HG02981 (cell line): ENCODE measurements around the gene PHOX2B.
"Not testable (repeated sequence)": the region's sequence is repeated elsewhere in the genome, so short reads cannot be mapped to it uniquely, and the experiment has no call there.

Experiments used
- ATAC-seq: cut with Tn5 transposase; IDR thresholded peaks from one replicate; pipeline ENCODE4 v1.9.1; 2021; ENCODE audit warnings: mild to moderate bottlenecking, moderate library complexity; ENCODE audit not compliant: unreplicated experiment

PHOX2B gene

DNA sequence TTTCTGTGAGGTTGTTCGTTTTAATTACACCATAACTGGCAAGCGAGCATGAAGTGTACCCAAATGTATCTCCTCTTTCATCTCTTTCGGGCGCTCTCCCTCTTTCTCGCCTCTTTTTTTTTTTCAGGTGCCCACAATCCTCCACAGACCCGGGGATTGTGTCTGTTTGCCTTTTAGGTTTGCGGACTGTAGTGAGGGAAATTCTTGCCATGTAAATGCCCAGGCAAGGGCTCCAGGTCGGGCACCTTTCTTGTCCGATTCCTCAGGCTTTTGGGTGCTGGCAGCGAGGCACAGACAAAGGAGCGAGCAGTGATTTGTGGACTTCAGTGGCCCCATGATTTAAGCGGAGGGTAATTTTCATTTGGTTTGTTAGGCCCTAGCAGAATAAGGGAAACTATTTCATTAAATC, 1.1 kb upstream of the PHOX2B start:
- ATAC-seq = no peak

GRCh38 chr4:41748074-41748570, 403 bp downstream of the PHOX2B start:
- no peak for ATAC-seq

- no peak for ATAC-seq
These were observed 1.1 kb downstream of the PHOX2B start for GRCh38 chr4:41747230-41748055.

- no peak for ATAC-seq
These were observed 1.9 kb downstream of the PHOX2B start for GRCh38 chr4:41746440-41747229.

DNA sequence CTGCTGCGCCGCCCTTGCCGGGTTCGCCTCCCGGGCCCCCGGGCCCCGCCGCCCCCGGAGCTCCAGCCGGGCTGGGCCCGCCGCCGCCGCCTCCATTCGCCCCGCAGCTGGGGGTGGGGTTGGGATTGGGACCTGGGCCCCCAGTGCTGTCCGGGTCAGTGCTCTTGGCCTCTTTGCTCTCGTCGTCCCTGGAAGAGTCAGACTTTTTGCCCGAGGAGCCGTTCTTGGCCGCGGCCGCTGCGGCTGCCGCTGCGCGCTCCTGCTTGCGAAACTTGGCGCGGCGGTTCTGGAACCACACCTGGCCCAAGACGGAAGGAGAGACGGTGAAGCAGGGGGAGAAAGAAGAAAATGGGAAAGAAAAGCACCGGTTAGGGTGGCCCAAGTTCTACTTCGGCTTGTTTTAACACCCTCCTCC, 2.5 kb downstream of the PHOX2B start:
- ATAC-seq = no peak

DNA sequence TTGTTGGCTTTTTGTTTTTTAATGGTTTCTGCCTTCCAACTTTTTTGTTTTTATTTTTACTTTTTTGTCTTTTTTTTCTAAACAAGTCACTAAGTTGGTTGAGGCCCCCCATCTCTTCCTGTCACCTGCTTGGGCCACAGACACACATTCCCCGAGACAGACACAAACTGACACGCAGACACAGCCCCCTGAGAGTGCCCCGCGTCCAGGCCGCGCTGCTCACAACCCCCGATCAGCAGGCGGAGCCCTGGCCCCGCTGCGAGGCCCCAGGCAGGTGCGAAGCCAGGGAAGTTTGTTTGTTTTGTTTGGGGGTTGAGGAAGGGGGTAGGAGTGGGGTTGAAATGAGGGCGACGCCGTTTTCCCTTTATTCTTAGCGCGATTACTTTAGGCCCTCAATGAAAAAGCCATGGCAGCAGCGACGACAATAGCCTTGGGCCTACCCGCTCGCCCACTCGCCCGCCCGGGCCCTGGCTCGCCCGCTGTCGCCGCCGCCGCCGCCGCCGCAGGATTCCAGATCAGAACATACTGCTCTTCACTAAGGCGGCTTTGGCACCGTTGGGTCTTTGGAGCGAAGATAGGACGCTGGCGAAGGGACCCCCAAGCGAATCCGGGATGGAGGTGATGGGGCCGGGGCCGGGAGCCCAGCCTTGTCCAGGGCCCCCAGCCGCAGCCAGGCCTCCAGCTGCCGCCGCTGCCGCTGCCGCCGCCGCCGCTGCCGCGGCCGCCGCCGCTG, 3.1 kb downstream of the PHOX2B start:
- ATAC-seq = no peak

GRCh38 chr4:41744572-41745291, 3.8 kb downstream of the PHOX2B start:
- ATAC-seq = no peak

DNA sequence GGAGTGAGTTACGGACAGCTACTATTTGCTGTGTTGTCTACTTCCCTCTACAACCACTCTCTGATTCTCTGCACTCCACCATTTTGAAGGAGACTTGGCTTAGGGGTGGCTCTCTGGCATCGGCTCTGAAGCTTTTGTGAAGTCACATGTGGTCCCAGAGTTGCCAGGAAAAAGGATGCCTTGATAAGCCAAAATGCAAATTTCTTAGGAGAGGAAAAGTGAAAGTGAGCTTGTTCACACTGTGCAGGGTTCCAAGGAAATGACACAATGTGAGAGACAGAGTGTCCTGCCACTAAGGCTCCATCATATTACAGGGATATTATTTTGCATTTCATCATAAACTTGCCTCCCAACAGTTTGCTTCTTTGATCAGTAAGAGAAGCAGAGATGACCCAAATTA, 7.2 kb downstream of the PHOX2B start:
- ATAC-seq = no peak

DNA sequence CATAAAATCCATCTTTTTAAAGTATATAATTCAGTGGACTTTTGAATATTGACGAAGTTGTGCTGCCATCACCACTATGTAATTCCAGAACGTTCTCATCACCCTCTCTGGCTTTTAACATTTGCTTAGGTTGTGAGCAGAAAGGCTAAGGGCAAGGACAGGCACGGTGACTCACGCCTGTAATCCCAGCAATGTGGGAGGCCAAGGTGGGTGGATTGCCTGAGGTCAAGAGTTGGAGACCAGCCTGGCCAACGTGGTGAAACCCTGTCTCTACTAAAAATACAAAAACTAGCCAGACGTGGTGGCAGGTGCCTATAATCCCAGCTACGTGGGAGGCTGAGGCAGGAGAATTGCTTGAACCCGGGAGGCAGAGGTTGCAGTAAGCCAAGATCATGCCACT, 11.0 kb downstream of the PHOX2B start:
- ATAC-seq = not testable (repeated sequence)

- no peak for ATAC-seq
These were observed 14.2 kb downstream of the PHOX2B start for GRCh38 chr4:41734371-41734770.

- ATAC-seq = no peak
These were observed 16.9 kb downstream of the PHOX2B start for GRCh38 chr4:41731569-41732126.

DNA sequence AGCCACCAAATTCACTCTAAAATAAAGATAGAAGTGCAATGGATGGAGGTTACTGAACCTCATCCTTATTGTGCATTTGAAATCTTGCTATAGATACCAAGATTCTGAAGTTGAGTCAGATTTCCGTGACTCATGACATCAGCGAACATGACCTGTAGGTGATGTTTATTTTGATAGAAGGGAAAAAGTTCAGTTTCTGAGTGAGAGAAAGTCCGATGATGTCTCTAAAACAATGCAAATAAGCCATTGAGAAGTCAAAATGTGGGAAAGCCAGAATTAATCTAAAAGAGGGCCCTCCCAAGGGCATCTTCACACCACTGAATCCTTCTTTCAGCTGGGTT, 20.0 kb downstream of the PHOX2B start:
- no peak for ATAC-seq

DNA sequence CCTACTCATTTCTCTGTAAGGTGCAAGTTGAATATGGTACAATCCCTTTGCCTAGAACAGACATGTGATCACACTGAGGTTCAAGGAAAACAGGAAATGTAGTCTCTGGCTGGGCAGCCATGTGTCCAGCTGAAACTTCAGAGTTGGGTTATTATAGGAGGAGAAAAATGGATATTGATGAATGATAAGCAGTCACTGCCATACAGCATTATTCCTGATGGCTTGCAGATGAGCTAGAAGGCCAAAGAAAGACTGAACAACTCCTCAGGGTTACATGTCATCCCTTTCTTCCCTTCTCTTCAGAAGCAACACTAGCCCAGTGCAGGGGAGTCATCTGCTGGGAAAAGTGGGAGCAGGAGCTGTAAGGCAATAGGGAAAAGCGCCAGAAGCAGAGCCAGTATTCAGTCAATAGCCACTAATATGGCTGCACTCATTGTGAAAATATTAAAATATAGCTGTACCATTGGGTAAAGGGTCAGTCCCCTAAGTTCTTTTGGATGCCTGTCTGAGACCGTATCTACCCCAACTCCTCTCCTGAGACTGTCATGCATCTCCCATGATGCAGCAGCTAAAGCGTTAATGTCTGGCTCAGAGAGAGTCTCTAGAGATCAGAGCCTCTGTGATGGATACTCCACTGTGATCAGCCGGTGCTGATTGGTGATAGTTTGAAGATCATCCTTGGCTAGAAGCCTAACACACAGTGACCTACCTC, 20.5 kb downstream of the PHOX2B start:
- no peak for ATAC-seq

DNA sequence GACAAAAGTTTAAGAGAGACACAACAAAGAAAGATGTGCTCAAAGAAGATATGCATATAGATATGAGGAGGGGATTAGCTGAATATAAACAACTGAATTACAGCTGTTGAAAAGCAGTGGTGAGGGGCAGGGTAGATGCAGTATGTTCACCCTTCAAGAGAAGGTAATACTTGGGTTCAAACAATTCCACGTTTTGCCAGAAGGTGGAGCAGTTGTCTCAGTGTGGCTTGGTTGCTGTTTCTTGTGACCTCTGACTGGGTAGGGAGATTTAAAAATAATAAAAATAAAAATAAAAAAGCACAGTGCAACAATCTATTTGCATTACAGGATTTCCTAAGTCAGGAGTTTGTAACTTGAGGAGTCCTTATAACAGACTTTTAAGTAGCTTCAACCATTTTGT, 23.3 kb downstream of the PHOX2B start:
- ATAC-seq = no peak

DNA sequence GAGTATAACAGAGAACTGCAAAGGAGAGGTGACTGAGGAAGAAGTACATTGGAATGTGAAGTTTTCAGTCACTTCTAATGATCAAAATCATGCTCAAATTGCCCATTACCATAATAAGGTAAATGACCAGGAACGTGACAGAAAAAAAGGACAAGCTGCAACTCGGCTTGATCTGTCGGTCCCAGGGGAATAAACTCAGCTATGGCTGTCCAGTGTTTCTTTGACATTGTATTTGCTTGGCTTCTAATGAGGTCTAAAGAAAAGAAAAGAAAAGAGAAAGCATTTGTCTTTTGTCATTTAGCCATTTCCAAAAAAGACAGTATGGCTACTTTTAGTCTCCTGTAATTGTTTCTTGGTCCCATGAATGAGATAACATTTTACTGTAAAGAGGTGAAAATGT, 25.2 kb downstream of the PHOX2B start:
- ATAC-seq = no peak

- no peak for ATAC-seq
These were observed 26.3 kb downstream of the PHOX2B start for GRCh38 chr4:41722181-41722580.

DNA sequence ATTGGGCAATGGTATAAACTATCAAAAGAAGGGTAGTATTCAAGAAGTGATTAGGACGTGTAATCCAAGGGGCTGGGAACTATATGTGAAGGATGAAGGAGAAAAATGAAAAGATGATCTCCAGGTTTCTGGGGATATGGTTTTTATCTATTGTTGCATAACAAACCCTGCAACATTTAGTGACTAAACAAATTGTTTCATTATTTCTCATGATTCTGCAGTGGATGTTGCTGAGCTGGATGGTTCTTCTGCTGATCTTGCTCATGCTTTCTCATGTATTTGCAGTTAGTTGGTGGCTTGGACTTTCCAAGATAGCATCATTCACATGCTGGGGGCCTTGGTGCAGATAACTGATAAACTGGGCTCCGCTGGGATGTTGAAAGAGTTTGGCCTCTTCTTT, 29.1 kb downstream of the PHOX2B start:
- no peak for ATAC-seq

- no peak for ATAC-seq
These were observed 29.6 kb downstream of the PHOX2B start for GRCh38 chr4:41718907-41719306.

DNA sequence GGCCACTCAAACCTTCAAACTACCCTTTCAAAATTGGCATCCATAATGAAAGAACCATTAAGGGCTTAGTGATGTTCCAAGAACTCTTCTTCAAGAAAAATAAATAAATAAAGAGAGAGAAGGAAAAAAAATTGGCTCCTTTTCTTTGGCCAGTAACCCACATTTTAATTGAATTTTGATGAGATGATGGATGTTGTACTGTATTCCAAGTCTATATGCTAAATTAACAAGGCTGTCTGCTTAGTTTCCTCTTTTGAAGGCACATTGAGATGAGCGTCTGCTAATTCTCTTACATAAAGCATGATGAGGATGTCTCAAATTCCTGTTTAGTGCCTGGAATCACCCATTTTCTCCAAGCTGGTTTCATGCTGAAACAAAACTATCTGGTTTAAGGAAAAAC, 33.4 kb downstream of the PHOX2B start:
- ATAC-seq = no peak
